K562 (cell line): Measurements from ENCODE around the gene SRSF9. TPM values are rescaled to one million over a fixed set of nuclear protein-coding genes. Genes with fewer than 3 reads are reported as not detected.

Source experiments
- ARID3B ChIP-seq: fragments of 250-450 bp; sonication (Bioruptor Pico); IDR thresholded peaks from 2 replicates; pipeline ENCODE4 v1.4.0; 2020; ENCODE audit warnings: borderline replicate concordance
- ATF3 ChIP-seq, 2 experiments: fragments of 450-650 bp in 1 of 2; sonication (generic) in 1 of 2; formaldehyde crosslinking in 1 of 2; IDR thresholded peaks in 1 of 2; conservative IDR thresholded peaks in 1 of 2; 2 replicates each; pipeline versions ENCODE4 v1.6.1 to v1.8.1; 2016 to 2023; ENCODE audit warnings: mild to moderate bottlenecking in 2 of 2, moderate library complexity in 2 of 2, inconsistent platforms in 1 of 2, missing genetic modification reagents in 1 of 2
- DNMT1 ChIP-seq: fragments of 450-650 bp; IDR thresholded peaks from 2 replicates; pipeline ENCODE4 v1.6.1; 2016; ENCODE audit warnings: antibody characterized with exemption, mild to moderate bottlenecking
- ESRRB ChIP-seq: fragments of 250-450 bp; sonication (Bioruptor Pico); IDR thresholded peaks from 2 replicates; pipeline ENCODE4 v1.5.0; 2020; ENCODE audit warnings: mild to moderate bottlenecking, moderate library complexity, borderline replicate concordance
- ETV1 ChIP-seq: fragments of 450-650 bp; conservative IDR thresholded peaks from 2 replicates; pipeline ENCODE4 v1.6.1; 2016; ENCODE audit warnings: missing genetic modification characterization, control low read depth, low read depth, missing compliant biosample characterization
- HCFC1 ChIP-seq: IDR thresholded peaks from 2 replicates; pipeline ENCODE4 v1.6.1; 2012; ENCODE audit warnings: low read depth, low read length, improper control_type of control experiment
- HDAC1 ChIP-seq, 2 experiments: fragments of 450-650 bp; IDR thresholded peaks; 2 replicates each; pipeline ENCODE4 v1.6.1; 2016 to 2017; ENCODE audit warnings: inconsistent platforms in 1 of 2, mild to moderate bottlenecking in 1 of 2, moderate library complexity in 1 of 2
- HDAC2 ChIP-seq: fragments of 450-650 bp; IDR thresholded peaks from 2 replicates; pipeline ENCODE4 v1.6.1; 2016; ENCODE audit warnings: mild to moderate bottlenecking
- MBD2 ChIP-seq: sonication (generic); IDR thresholded peaks from 2 replicates; pipeline ENCODE4 v1.6.1; 2016; ENCODE audit warnings: low read depth, borderline replicate concordance
- NR1H2 ChIP-seq: sonication (generic); formaldehyde crosslinking; IDR thresholded peaks from 2 replicates; pipeline ENCODE4 v1.4.0; 2020; ENCODE audit warnings: mild to moderate bottlenecking, missing genetic modification reagents
- PCBP1 ChIP-seq: fragments of 200-400 bp; formaldehyde crosslinking; IDR thresholded peaks from 2 replicates; pipeline ENCODE4 v1.6.1; 2018; ENCODE audit warnings: mild to moderate bottlenecking, low read depth, low read length; ENCODE audit not compliant: poor library complexity, severe bottlenecking
- POLR3A ChIP-seq: IDR thresholded peaks from 2 replicates; pipeline ENCODE4 v1.6.1; 2011; ENCODE audit warnings: borderline replicate concordance, mild to moderate bottlenecking, moderate library complexity; ENCODE audit not compliant: insufficient read length, insufficient read depth; ENCODE audit errors: extremely low read depth
- RUNX1 ChIP-seq: sonication (generic); IDR thresholded peaks from 2 replicates; pipeline ENCODE4 v1.6.1; 2016; ENCODE audit warnings: antibody characterized with exemption, low read depth
- SIN3B ChIP-seq: fragments of 450-650 bp; IDR thresholded peaks from 2 replicates; pipeline ENCODE4 v1.6.1; 2017; ENCODE audit warnings: low read depth, mild to moderate bottlenecking, moderate library complexity
- SP2 ChIP-seq: IDR thresholded peaks from 2 replicates; pipeline ENCODE4 v1.6.1; 2011; ENCODE audit warnings: mild to moderate bottlenecking, low read depth, low read length, moderate library complexity; ENCODE audit not compliant: poor library complexity, severe bottlenecking; ENCODE audit errors: extremely low read depth
- TAF1 ChIP-seq: IDR thresholded peaks from 2 replicates; pipeline ENCODE4 v1.6.1; 2011; ENCODE audit warnings: mild to moderate bottlenecking, low read length, moderate library complexity; ENCODE audit not compliant: insufficient read depth, control insufficient read depth, severe bottlenecking; ENCODE audit errors: extremely low read depth
- UBTF ChIP-seq, 2 experiments: IDR thresholded peaks; 2 replicates each; pipeline ENCODE4 v1.6.1; 2012; ENCODE audit warnings: improper control_type of control experiment in 2 of 2, low read depth in 2 of 2, low read length in 2 of 2, borderline replicate concordance in 1 of 2
- ZBTB17 ChIP-seq: fragments of 450-650 bp; formaldehyde crosslinking; IDR thresholded peaks from 2 replicates; pipeline ENCODE4 v1.4.0; 2020; ENCODE audit warnings: mild to moderate bottlenecking
- ZKSCAN1 ChIP-seq: fragments of 150-350 bp; IDR thresholded peaks from 2 replicates; pipeline ENCODE4 v1.6.1; 2016; ENCODE audit warnings: low read depth, low read length
- ZNF668 ChIP-seq: fragments of 250-450 bp; sonication (Bioruptor Pico); IDR thresholded peaks from 2 replicates; pipeline ENCODE4 v1.8.0; 2022; ENCODE audit warnings: mild to moderate bottlenecking, inconsistent platforms
- ZNF764 ChIP-seq: fragments of 250-450 bp; sonication (Bioruptor Pico); IDR thresholded peaks from 2 replicates; pipeline ENCODE4 v1.4.0; 2020; ENCODE audit warnings: low read depth, mild to moderate bottlenecking, moderate library complexity
- ZNF766 ChIP-seq: fragments of 200-800 bp; sonication (Bioruptor generic); conservative IDR thresholded peaks from 2 replicates; pipeline ENCODE4 v1.6.1; 2016; ENCODE audit warnings: missing genetic modification characterization, missing compliant biosample characterization
- ZNF778 ChIP-seq: fragments of 450-650 bp; formaldehyde crosslinking; IDR thresholded peaks from 2 replicates; pipeline ENCODE4 v1.4.0; 2020; ENCODE audit warnings: mild to moderate bottlenecking, moderate library complexity
- polyA plus RNA-seq, 8 experiments: library from polyadenylated mRNA; depleted of rRNA in 4 of 8; stranded (reverse) in 5 of 8; unstranded in 3 of 8; fragments of >200 nt; fragmentation: Nextera tagmentation in 2 of 8; fragmentation: Illumina TruSeq in 1 of 8; extraction: Ambion mirVana in 2 of 8; extraction: Trizol in 1 of 8; gene quantifications; 2 replicates each; pipeline versions ENCODE4 v1.2.1 to v1.2.3, GENCODE V29; 2011 to 2014; ENCODE audit warnings: inconsistent platforms in 1 of 8, missing spikeins in 1 of 8
- total RNA-seq, 7 experiments: library from RNA; depleted of rRNA in 6 of 7; stranded (reverse); fragments of >200 nt in 6 of 7; fragmentation: Illumina TruSeq in 2 of 7; extraction: Trizol in 2 of 7; gene quantifications; 2 replicates each; pipeline versions ENCODE4 v1.2.1 to v1.2.3, GENCODE V29; 2011 to 2021; ENCODE audit warnings: low replicate concordance in 1 of 7

Gene SRSF9
- total and polyA plus RNA-seq, 9 of the 15 experiments (the other 6 are each of a cell fraction or from before 2014, with no cell fraction given) = 40.3 to 291 (median 230) TPM

- no peak for TF ChIP-seq UBTF (IDR thresholded peaks at IDR 0.05; ENCODE audit: borderline replicate concordance in 1 of 2, low read depth in 2 of 2, low read length in 2 of 2)
- peak; percentile 48 for TF ChIP-seq HCFC1
- no peak for TF ChIP-seq MBD2
- TF ChIP-seq TAF1 = peak; percentile 96
- TF ChIP-seq ZKSCAN1 = no peak
- 0 out of 2 replicates have a peak, but pooled peaks have one; percentile 22 for TF ChIP-seq ZNF764
- 0 out of 2 replicates have a peak, but pooled peaks have one; percentile 24 for TF ChIP-seq ETV1
- TF ChIP-seq ESRRB = no peak
- TF ChIP-seq ATF3 (IDR thresholded peaks at IDR 0.05) = no peak
- no peak for TF ChIP-seq ATF3 (CRISPR knock-in tag; conservative IDR thresholded peaks at IDR 0.05)
- peak; percentile 75 for TF ChIP-seq ZBTB17 (CRISPR knock-in tag)
- TF ChIP-seq ZNF766 = no peak
- peak; percentile 97 for TF ChIP-seq SIN3B
- no peak for TF ChIP-seq DNMT1
- peak; percentile 21; the same call in 1 of the 2 replicates for TF ChIP-seq ARID3B
- no peak for TF ChIP-seq PCBP1
- TF ChIP-seq ZNF778 (CRISPR knock-in tag) = no peak
- no peak for TF ChIP-seq RUNX1
- no peak for TF ChIP-seq ZNF668 (CRISPR knock-in tag)
- TF ChIP-seq HDAC1 (IDR thresholded peaks at IDR 0.05) = peak in 1 of 2 experiments; percentile 80; a peak in 1 of 4 replicates
- TF ChIP-seq SP2 = no peak
- TF ChIP-seq POLR3A = no peak
- peak; percentile 63; the same call in 1 of the 2 replicates for TF ChIP-seq HDAC2
- no peak for TF ChIP-seq NR1H2
Observed at GRCh38 chr12:120437735-120438494, 31.6 kb downstream of the SRSF9 start, which contains the start of gene COX6A1 (continued).
